A673 (cell line): ENCODE data around the gene GAGE2A. TPM values are rescaled to one million over a fixed set of nuclear protein-coding genes. Genes with fewer than 3 reads are reported as not detected.
"Not testable (repeated sequence)": the region's sequence is repeated elsewhere in the genome, so short reads cannot be mapped to it uniquely, and the experiment has no call there.

Source experiments
- Bru-seq: library from RNA; stranded (reverse); fragments of 400-500 nt; gene quantifications from one replicate; lab custom pipeline; 2021; lab: Mats Ljungman, UMichigan
- BruChase-seq, 2 experiments: library from RNA; stranded (reverse); fragments of 400-500 nt; gene quantifications; one replicate each; lab custom pipeline; 2021; lab: Mats Ljungman, UMichigan
- BruUV-seq: library from RNA; stranded (reverse); fragments of 400-500 nt; replicated peaks from 2 replicates; lab custom pipeline; 2021; lab: Mats Ljungman, UMichigan
- CTCF ChIA-PET: fragments of 300-600 bp; sonication (Branson Sonifier 250); formaldehyde crosslinking; loops from one replicate; lab custom pipeline; 2022; ENCODE audit warnings: antibody characterized with exemption; lab: Charles Lee
- POLR2A ChIA-PET: fragments of 300-600 bp; sonication (Branson Sonifier 250); formaldehyde crosslinking; loops from one replicate; lab custom pipeline; 2022; ENCODE audit warnings: antibody characterized with exemption; ENCODE audit not compliant: low non-redundant PET; lab: Charles Lee
- DNase-seq: peaks from one replicate; pipeline ENCODE4 v3.0.0-alpha.2; 2015; ENCODE audit warnings: low spot score
- H3K27ac ChIP-seq: fragments of 200-600 bp; sonication (generic); 2 replicates; pipeline ENCODE4 v1.5.1; 2016; ENCODE audit warnings: mixed run types, low read depth, mild to moderate bottlenecking, mixed read lengths, antibody characterized with exemption, low read length; ENCODE audit not compliant: poor library complexity, severe bottlenecking
- H3K27me3 ChIP-seq: fragments of 200-600 bp; sonication (generic); replicated peaks from 2 replicates; pipeline ENCODE4 v1.6.1; 2017; ENCODE audit warnings: mixed run types, low read depth, mild to moderate bottlenecking, mixed read lengths, antibody characterized with exemption, low read length; ENCODE audit not compliant: insufficient read depth, poor library complexity
- H3K36me3 ChIP-seq: fragments of 200-600 bp; sonication (generic); 2 replicates; pipeline ENCODE4 v1.6.1; 2016; ENCODE audit warnings: mixed run types, mild to moderate bottlenecking, mixed read lengths, antibody characterized with exemption, low read length; ENCODE audit not compliant: insufficient read depth, poor library complexity, severe bottlenecking
- H3K4me1 ChIP-seq: fragments of 200-600 bp; sonication (generic); 2 replicates; pipeline ENCODE4 v1.6.1; 2017; ENCODE audit warnings: mixed run types, mild to moderate bottlenecking, mixed read lengths, antibody characterized with exemption, low read length; ENCODE audit not compliant: insufficient read depth, poor library complexity, severe bottlenecking
- H3K4me3 ChIP-seq: fragments of 200-600 bp; sonication (generic); 2 replicates; pipeline ENCODE4 v1.5.1; 2016; ENCODE audit warnings: low read depth, mixed run types, mild to moderate bottlenecking, mixed read lengths, low read length; ENCODE audit not compliant: poor library complexity, severe bottlenecking
- H3K9me3 ChIP-seq: fragments of 200-600 bp; sonication (generic); 2 replicates; pipeline ENCODE4 v1.6.1; 2016; ENCODE audit warnings: mixed run types, low read depth, mild to moderate bottlenecking, mixed read lengths, antibody characterized with exemption, low read length; ENCODE audit not compliant: poor library complexity, severe bottlenecking
- intact Hi-C: fragments of 100-400 bp; cut with micrococcal nuclease; formaldehyde crosslinking; loops from one replicate; pipeline ENCODE4 v1.10.0; 2022; ENCODE audit not compliant: unreplicated experiment
- long read RNA-seq: library from polyadenylated mRNA; stranded (forward); transcript quantifications from one replicate; pipeline ENCODE4 v2.0.0, GENCODE V29; 2022
- total RNA-seq: library from RNA; stranded (reverse); gene quantifications from 2 replicates; pipeline ENCODE4 v1.2.3, GENCODE V29; 2021

GAGE2A gene, protein sequence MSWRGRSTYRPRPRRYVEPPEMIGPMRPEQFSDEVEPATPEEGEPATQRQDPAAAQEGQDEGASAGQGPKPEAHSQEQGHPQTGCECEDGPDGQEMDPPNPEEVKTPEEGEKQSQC
- total RNA-seq (not detected in 2 replicates), Bru-seq, nascent RNA (not detected), BruChase-seq, experiment 1, labeled RNA remaining after a 2-hour chase (not detected), BruChase-seq, experiment 2, labeled RNA remaining after a 6-hour chase (not detected)
- long read RNA-seq, result 0 reads

DNA sequence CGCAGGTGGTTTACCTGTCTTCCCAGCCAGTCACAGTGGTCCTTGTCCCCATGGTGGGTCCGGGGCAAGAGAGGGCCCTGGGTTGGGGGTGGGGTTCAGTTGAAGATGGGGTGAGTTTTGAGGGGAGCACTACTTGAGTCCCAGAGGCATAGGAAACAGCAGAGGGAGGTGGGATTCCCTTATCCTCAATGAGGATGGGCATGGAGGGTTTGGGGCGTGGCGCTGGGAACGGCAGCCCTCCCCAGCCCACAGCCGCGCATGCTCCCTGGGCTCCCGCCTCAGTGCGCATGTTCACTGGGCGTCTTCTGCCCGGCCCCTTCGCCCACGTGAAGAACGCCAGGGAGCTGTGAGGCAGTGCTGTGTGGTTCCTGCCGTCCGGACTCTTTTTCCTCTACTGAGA is at the start of gene GAGE2A:
Gene GAGE2A (plus strand): TSS at position 301 of the 400 bp plus-strand sequence. CDS start 1,155 bp downstream, outside the sequence.
- H3K36me3 ChIP-seq, POLR2A ChIA-PET, H3K27ac ChIP-seq, H3K9me3 ChIP-seq, intact Hi-C loops, H3K27me3 ChIP-seq, H3K4me3 ChIP-seq, H3K4me1 ChIP-seq, CTCF ChIA-PET, BruUV-seq, DNase-seq: not testable (repeated sequence)

DNA sequence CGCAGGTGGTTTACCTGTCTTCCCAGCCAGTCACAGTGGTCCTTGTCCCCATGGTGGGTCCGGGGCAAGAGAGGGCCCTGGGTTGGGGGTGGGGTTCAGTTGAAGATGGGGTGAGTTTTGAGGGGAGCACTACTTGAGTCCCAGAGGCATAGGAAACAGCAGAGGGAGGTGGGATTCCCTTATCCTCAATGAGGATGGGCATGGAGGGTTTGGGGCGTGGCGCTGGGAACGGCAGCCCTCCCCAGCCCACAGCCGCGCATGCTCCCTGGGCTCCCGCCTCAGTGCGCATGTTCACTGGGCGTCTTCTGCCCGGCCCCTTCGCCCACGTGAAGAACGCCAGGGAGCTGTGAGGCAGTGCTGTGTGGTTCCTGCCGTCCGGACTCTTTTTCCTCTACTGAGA is 47.9 kb upstream of the GAGE2A start, which contains the start of gene GAGE12D:
Gene GAGE12D (plus strand): TSS at position 301 of the 400 bp plus-strand sequence. CDS start 1,155 bp downstream, outside the sequence.
- POLR2A ChIA-PET, result not testable (repeated sequence)

DNA sequence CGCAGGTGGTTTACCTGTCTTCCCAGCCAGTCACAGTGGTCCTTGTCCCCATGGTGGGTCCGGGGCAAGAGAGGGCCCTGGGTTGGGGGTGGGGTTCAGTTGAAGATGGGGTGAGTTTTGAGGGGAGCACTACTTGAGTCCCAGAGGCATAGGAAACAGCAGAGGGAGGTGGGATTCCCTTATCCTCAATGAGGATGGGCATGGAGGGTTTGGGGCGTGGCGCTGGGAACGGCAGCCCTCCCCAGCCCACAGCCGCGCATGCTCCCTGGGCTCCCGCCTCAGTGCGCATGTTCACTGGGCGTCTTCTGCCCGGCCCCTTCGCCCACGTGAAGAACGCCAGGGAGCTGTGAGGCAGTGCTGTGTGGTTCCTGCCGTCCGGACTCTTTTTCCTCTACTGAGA is 38.3 kb upstream of the GAGE2A start, which contains the start of gene GAGE12E:
Gene GAGE12E (plus strand): TSS at position 301 of the 400 bp plus-strand sequence. CDS start 1,155 bp downstream, outside the sequence.
- CTCF ChIA-PET, result not testable (repeated sequence)

More for the DNA sequence above, 47.9 kb upstream of the GAGE2A start, which contains the start of gene GAGE12D:
- H3K27me3 ChIP-seq, H3K27ac ChIP-seq, H3K4me1 ChIP-seq, H3K9me3 ChIP-seq, DNase-seq, CTCF ChIA-PET, BruUV-seq, H3K36me3 ChIP-seq, H3K4me3 ChIP-seq, intact Hi-C loops: not testable (repeated sequence)

DNA sequence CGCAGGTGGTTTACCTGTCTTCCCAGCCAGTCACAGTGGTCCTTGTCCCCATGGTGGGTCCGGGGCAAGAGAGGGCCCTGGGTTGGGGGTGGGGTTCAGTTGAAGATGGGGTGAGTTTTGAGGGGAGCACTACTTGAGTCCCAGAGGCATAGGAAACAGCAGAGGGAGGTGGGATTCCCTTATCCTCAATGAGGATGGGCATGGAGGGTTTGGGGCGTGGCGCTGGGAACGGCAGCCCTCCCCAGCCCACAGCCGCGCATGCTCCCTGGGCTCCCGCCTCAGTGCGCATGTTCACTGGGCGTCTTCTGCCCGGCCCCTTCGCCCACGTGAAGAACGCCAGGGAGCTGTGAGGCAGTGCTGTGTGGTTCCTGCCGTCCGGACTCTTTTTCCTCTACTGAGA is 28.8 kb upstream of the GAGE2A start, which contains the start of gene GAGE12F:
Gene GAGE12F (plus strand): TSS at position 301 of the 400 bp plus-strand sequence. CDS start 1,155 bp downstream, outside the sequence.
- BruUV-seq, CTCF ChIA-PET: not testable (repeated sequence)

More for the DNA sequence above, 38.3 kb upstream of the GAGE2A start, which contains the start of gene GAGE12E:
- H3K27ac ChIP-seq, DNase-seq, POLR2A ChIA-PET, H3K36me3 ChIP-seq, H3K4me1 ChIP-seq, BruUV-seq, H3K4me3 ChIP-seq, H3K9me3 ChIP-seq, H3K27me3 ChIP-seq, intact Hi-C loops: not testable (repeated sequence)

DNA sequence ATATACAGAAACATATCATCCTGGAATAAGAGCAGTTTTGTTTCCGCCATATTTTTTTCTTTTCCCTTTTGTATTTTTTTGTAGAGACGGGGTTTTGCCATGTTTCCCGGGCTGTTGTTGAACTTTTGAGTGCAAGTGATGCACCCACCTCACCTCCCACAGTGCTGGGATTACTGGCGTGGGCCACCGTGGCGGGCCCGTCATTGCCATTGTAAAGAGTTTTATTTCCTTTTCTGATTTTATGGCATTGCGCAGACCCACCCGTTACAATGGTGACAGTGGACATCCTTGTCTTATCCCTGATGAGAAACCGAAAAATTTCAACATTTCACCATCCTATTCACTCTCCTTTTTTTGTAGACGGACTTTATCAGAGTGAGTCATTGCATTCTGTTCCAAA is 20.6 kb upstream of the GAGE2A start:
- CTCF ChIA-PET, POLR2A ChIA-PET, BruUV-seq, H3K27me3 ChIP-seq, H3K9me3 ChIP-seq, DNase-seq, H3K4me3 ChIP-seq, H3K36me3 ChIP-seq, H3K4me1 ChIP-seq, H3K27ac ChIP-seq, intact Hi-C loops: not testable (repeated sequence)

More for the DNA sequence above, 28.8 kb upstream of the GAGE2A start, which contains the start of gene GAGE12F:
- DNase-seq, intact Hi-C loops, POLR2A ChIA-PET, H3K4me3 ChIP-seq, H3K27me3 ChIP-seq, H3K36me3 ChIP-seq, H3K27ac ChIP-seq, H3K9me3 ChIP-seq, H3K4me1 ChIP-seq: not testable (repeated sequence)

DNA sequence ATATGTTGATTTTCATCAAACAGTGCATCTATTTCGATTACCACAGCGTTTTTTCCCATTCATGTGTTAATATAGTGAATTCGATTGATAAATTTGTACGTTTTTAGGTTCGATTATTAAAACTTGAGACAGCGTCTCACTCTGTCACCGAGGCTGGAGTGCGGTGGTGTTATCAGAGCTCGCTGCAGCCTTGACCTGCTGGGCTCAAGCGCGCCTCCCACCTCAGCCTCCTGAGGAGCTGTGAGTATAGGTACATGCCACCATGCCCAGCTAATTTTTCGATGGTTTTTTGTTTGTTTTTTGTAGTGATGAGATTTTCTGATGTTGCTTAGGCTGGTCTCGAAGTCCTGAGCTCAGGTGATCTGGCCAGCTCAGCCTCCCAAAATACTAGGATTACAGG is 20.1 kb upstream of the GAGE2A start:
- DNase-seq, BruUV-seq, CTCF ChIA-PET, H3K4me1 ChIP-seq, intact Hi-C loops, H3K9me3 ChIP-seq, H3K27me3 ChIP-seq, H3K4me3 ChIP-seq, POLR2A ChIA-PET, H3K27ac ChIP-seq, H3K36me3 ChIP-seq: not testable (repeated sequence)

DNA sequence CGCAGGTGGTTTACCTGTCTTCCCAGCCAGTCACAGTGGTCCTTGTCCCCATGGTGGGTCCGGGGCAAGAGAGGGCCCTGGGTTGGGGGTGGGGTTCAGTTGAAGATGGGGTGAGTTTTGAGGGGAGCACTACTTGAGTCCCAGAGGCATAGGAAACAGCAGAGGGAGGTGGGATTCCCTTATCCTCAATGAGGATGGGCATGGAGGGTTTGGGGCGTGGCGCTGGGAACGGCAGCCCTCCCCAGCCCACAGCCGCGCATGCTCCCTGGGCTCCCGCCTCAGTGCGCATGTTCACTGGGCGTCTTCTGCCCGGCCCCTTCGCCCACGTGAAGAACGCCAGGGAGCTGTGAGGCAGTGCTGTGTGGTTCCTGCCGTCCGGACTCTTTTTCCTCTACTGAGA is 19.2 kb upstream of the GAGE2A start, which contains the start of gene GAGE12G:
Gene GAGE12G (plus strand): TSS at position 301 of the 400 bp plus-strand sequence. CDS start 1,155 bp downstream, outside the sequence.
- H3K4me3 ChIP-seq, H3K27ac ChIP-seq, DNase-seq, BruUV-seq, intact Hi-C loops, CTCF ChIA-PET, H3K4me1 ChIP-seq, POLR2A ChIA-PET, H3K9me3 ChIP-seq, H3K27me3 ChIP-seq, H3K36me3 ChIP-seq: not testable (repeated sequence)
